PC-9 (cell line): Measurements from ENCODE around the gene RUNX1. TPM values are rescaled to one million over a fixed set of nuclear protein-coding genes. Genes with fewer than 3 reads are reported as not detected.

ENCODE experiments used
- BruUV-seq: library from RNA; stranded (reverse); fragments of 400-500 nt; replicated peaks from 2 replicates; lab custom pipeline; 2021; lab: Mats Ljungman, UMichigan
- CTCF ChIA-PET: fragments of 300-600 bp; sonication (Branson Sonifier 250); formaldehyde crosslinking; loops from one replicate; lab custom pipeline; 2022; ENCODE audit warnings: antibody characterized with exemption; lab: Charles Lee
- POLR2A ChIA-PET: fragments of 300-600 bp; sonication (Branson Sonifier 250); formaldehyde crosslinking; loops from one replicate; lab custom pipeline; 2022; ENCODE audit warnings: antibody characterized with exemption; ENCODE audit not compliant: unreplicated experiment; lab: Charles Lee
- DNase-seq, 2 experiments: peaks; one replicate each; pipeline versions ENCODE4 v3.0.0 to v3.0.0-alpha.2; 2015 to 2022; ENCODE audit warnings: mixed read lengths in 1 of 2
- H2AFZ ChIP-seq: fragments of 200-600 bp; sonication (generic); 2 replicates; pipeline ENCODE4 v1.8.1; 2017; ENCODE audit warnings: antibody characterized with exemption
- H3F3A ChIP-seq: fragments of 200-600 bp; sonication (generic); 2 replicates; pipeline ENCODE4 v1.8.1; 2017; ENCODE audit warnings: antibody characterized with exemption, mild to moderate bottlenecking, low read depth; ENCODE audit not compliant: insufficient read depth
- H3K27ac ChIP-seq: fragments of 200-600 bp; sonication (generic); 2 replicates; pipeline ENCODE4 v1.6.1; 2016; ENCODE audit warnings: mixed run types
- H3K27me3 ChIP-seq: fragments of 200-600 bp; sonication (generic); 2 replicates; pipeline ENCODE4 v1.6.1; 2016; ENCODE audit warnings: low read depth, mixed run types; ENCODE audit not compliant: insufficient read depth
- H3K36me3 ChIP-seq: fragments of 200-600 bp; sonication (generic); 2 replicates; pipeline ENCODE4 v1.6.1; 2016; ENCODE audit warnings: low read depth, mixed run types
- H3K4me1 ChIP-seq: fragments of 200-600 bp; sonication (generic); replicated peaks from 2 replicates; pipeline ENCODE4 v1.6.1; 2016; ENCODE audit warnings: mixed run types; ENCODE audit not compliant: insufficient read depth
- H3K4me2 ChIP-seq: fragments of 200-600 bp; sonication (generic); 2 replicates; pipeline ENCODE4 v1.6.1; 2017; ENCODE audit warnings: mixed run types
- H3K4me3 ChIP-seq: fragments of 200-600 bp; sonication (generic); 2 replicates; pipeline ENCODE4 v1.6.1; 2016; ENCODE audit warnings: mixed run types
- H3K79me2 ChIP-seq: fragments of 200-600 bp; sonication (generic); 2 replicates; pipeline ENCODE4 v1.6.1; 2017; ENCODE audit warnings: low read depth, mixed run types
- H3K9me2 ChIP-seq: fragments of 200-600 bp; sonication (generic); 2 replicates; pipeline ENCODE4 v1.8.1; 2017; ENCODE audit warnings: mild to moderate bottlenecking; ENCODE audit not compliant: insufficient read depth
- H3K9me3 ChIP-seq: fragments of 200-600 bp; sonication (generic); 2 replicates; pipeline ENCODE4 v1.8.1; 2016; ENCODE audit warnings: low read depth; ENCODE audit not compliant: insufficient read depth
- H4K20me1 ChIP-seq: fragments of 200-600 bp; sonication (generic); 2 replicates; pipeline ENCODE4 v1.8.1; 2017; ENCODE audit not compliant: insufficient read depth
- CTCF ChIP-seq: fragments of 200-600 bp; sonication (generic); conservative IDR thresholded peaks from 2 replicates; pipeline ENCODE4 v1.6.1; 2017; ENCODE audit warnings: mixed run types, antibody characterized with exemption, mild to moderate bottlenecking, moderate library complexity
- EZH2 ChIP-seq: fragments of 200-600 bp; sonication (generic); IDR thresholded peaks from 2 replicates; pipeline ENCODE4 v1.8.0; 2017; ENCODE audit warnings: antibody characterized with exemption, low read depth
- intact Hi-C: fragments of 100-400 bp; cut with micrococcal nuclease; formaldehyde crosslinking; loops from one replicate; pipeline ENCODE4 v1.10.0; 2022; ENCODE audit not compliant: unreplicated experiment
- total RNA-seq: library from RNA; stranded (reverse); gene quantifications from 2 replicates; pipeline ENCODE4 v1.2.3, GENCODE V29; 2021

RUNX1 gene
- total RNA-seq, 1 experiment from 2014 or later, result 58.5 TPM

- no TSS peak for BruUV-seq
- intact Hi-C loops, result no loop called here
- Histone ChIP-seq H3K4me1 (peaks cover 26% of the 10 kb centered on the region), H3K4me2 (no peak overlapping the region), H4K20me1 (no peaks in the 10 kb centered on the region), H3F3A (peaks cover 19% of the 10 kb centered on the region), H3K36me3 (peaks cover 25% of the 10 kb centered on the region), H3K27ac (no peak overlapping the region), H3K9me3 (no peaks in the 10 kb centered on the region), H3K79me2 (peaks cover 15% of the 10 kb centered on the region; the same call in 1 of the 2 replicates), H3K27me3 (no peaks in the 10 kb centered on the region), H3K9me2 (no peaks in the 10 kb centered on the region), H3K4me3 (no peak overlapping the region), H2AFZ (no peak overlapping the region)
- POLR2A ChIA-PET, result no interaction called here
- TF ChIP-seq CTCF (no peak), EZH2 (no peak)
- no peak for DNase-seq
- CTCF ChIA-PET, result no interaction called here
These were observed 231.1 kb downstream of the RUNX1 start for GRCh38 chr21:34817821-34818661.

DNA sequence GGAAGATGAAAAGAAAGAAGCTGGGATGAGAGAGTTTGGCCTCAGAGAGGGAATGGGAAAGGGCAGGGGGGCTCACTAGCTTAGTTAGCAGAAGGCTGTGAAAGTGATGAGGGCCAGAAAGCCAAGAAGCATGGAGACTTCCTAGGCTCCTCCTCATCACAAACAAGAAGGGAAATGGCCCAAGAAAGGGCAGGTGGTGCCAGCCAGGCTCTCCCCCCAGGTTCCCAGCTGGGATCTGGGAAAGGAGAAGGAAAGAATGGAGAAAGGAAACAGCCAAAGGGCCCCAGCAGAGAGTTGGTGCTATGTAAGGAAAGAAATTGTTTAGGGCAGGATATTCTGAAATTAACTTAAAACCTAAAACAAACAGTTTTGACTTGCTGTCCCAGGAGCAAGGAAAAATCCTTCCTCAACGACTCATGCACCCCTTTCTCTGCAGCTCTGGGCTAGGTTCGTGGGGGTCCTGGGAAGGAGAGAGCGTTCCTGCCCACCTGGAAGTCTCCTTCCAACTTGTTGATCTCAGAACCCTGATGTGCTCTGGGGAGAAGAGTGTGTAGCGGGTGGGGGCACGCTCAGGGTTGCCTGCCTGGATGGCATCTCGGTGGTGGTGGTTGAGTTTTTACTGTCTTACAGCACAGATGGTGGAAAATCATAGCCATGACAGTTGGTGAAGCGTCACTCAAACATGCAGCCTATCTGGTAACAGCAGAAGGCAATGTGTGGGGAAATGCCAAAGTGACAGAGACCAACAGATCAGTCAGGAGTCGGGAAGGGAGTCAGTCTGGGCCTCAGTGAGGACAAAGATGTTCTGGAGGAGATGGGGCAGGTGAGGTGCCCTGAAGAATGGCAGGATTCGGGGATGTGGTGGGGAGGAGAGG is 233.0 kb downstream of the RUNX1 start:
- BruUV-seq, result no TSS peak
- Histone ChIP-seq H3K27ac (peak overlapping the region; percentile 100; the same call in 1 of the 2 replicates), H3K4me2 (no peak overlapping the region), H3K79me2 (peaks cover 30% of the 10 kb centered on the region), H3K4me1 (peaks cover 45% of the 10 kb centered on the region), H2AFZ (no peak overlapping the region), H3K36me3 (peaks cover 32% of the 10 kb centered on the region), H3K9me2 (no peaks in the 10 kb centered on the region), H3K9me3 (no peaks in the 10 kb centered on the region), H3F3A (peaks cover 35% of the 10 kb centered on the region), H3K4me3 (no peak overlapping the region), H3K27me3 (no peaks in the 10 kb centered on the region), H4K20me1 (no peaks in the 10 kb centered on the region)
- ChIA-PET CTCF (no interaction called here), POLR2A (no interaction called here)
- intact Hi-C loops, result no loop called here
- no peak for DNase-seq
- TF ChIP-seq CTCF (no peak), EZH2 (no peak)

DNA sequence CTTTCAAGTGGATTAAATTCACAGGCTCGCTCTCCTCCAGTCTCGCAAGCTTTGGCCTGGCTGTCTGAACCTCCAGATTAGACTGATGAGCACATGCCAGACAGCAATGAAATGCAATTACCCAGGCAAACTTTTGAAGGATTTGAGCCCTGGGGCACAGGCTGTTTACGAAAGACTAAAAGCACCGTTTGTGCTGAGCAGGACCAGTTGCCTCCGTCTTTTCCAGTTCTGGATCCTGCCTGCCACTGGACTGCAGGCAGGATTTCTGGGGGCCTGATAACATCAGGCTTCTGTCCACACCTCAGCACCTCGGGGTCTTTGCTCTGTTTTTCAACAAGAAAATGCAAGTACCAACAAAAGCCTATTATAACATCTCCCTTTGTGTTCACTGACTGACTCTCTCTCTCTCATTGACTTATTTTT is 234.6 kb downstream of the RUNX1 start:
- Histone ChIP-seq H3K27ac (peak overlapping the region; percentile 100), H3K36me3 (peaks cover 27% of the 10 kb centered on the region), H3K27me3 (no peaks in the 10 kb centered on the region), H3F3A (peaks cover 47% of the 10 kb centered on the region), H4K20me1 (no peaks in the 10 kb centered on the region), H3K4me2 (no peak overlapping the region), H3K9me2 (no peaks in the 10 kb centered on the region), H3K4me1 (peaks cover 61% of the 10 kb centered on the region), H2AFZ (no peak overlapping the region), H3K79me2 (peaks cover 40% of the 10 kb centered on the region), H3K9me3 (no peaks in the 10 kb centered on the region), H3K4me3 (no peak overlapping the region)
- POLR2A ChIA-PET, result no interaction called here
- DNase-seq, result no peak
- TF ChIP-seq CTCF, result no peak
- no peak for TF ChIP-seq EZH2
- BruUV-seq, result no TSS peak
- intact Hi-C loops, result no loop called here
- CTCF ChIA-PET, result no interaction called here
